Measurements from ENCODE around the gene TTLL7.

DNA sequence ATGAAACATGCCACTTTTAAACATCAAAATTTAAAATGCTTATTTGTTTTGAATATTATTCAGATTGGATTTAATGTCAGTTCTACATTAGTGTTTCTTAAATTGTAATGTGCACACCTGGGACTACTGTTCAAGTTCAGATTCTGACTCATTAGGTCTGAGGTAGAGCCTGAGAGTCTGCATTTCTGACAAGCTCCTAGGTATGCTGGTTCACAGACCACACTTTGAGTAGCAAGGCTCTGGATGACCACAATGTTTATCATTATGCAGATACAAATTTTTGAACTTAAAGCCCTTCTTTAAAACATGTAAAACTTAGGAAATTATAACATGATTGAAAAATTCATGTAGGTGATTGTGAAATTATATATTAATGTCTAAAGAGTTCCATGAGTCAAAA is 40.2 kb downstream of the TTLL7 start:
- TF ChIP-seq, protein P1, sequence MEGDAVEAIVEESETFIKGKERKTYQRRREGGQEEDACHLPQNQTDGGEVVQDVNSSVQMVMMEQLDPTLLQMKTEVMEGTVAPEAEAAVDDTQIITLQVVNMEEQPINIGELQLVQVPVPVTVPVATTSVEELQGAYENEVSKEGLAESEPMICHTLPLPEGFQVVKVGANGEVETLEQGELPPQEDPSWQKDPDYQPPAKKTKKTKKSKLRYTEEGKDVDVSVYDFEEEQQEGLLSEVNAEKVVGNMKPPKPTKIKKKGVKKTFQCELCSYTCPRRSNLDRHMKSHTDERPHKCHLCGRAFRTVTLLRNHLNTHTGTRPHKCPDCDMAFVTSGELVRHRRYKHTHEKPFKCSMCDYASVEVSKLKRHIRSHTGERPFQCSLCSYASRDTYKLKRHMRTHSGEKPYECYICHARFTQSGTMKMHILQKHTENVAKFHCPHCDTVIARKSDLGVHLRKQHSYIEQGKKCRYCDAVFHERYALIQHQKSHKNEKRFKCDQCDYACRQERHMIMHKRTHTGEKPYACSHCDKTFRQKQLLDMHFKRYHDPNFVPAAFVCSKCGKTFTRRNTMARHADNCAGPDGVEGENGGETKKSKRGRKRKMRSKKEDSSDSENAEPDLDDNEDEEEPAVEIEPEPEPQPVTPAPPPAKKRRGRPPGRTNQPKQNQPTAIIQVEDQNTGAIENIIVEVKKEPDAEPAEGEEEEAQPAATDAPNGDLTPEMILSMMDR (IDR thresholded peaks at IDR 0.05) = no peak
- TF ChIP-seq EZH2 (IDR thresholded peaks at IDR 0.05) = no peak
- no peak for TF ChIP-seq EZH2phosphoT487 (IDR thresholded peaks at IDR 0.05)
